ENCODE data around the gene SPSB3. TPM values are rescaled to one million over a fixed set of nuclear protein-coding genes. Genes with fewer than 3 reads are reported as not detected.

SPSB3 gene
- total RNA-seq, 4 donors from 2014 or later: 52.2 to 87.3 (median 68.5) TPM

GRCh38 chr16:1789643-1790045 lies 7.3 kb upstream of the SPSB3 start:
- intact Hi-C loops (cut with DNase I): no loop called here
- no peak for DNase-seq
- H3K9me3 ChIP-seq: no peaks in the 10 kb centered on the region
- H3K4me1 ChIP-seq: peaks cover 10% of the 10 kb centered on the region in 2 donors
- WGBS, 2 donors: 94 to 96% methylated on average over 20 to 23 of the region's 25 CpGs
- H3K36me3 ChIP-seq: peaks cover 17 to 21% of the 10 kb centered on the region in 2 donors
- H3K4me3 ChIP-seq (replicated peaks in 1 of 3): no peak overlapping the region
- H3K27me3 ChIP-seq: no peaks in the 10 kb centered on the region
- H3K27ac ChIP-seq: no peak overlapping the region
- no peak for TF ChIP-seq POLR2A (IDR thresholded peaks at IDR 0.05)
- TF ChIP-seq, protein P1, sequence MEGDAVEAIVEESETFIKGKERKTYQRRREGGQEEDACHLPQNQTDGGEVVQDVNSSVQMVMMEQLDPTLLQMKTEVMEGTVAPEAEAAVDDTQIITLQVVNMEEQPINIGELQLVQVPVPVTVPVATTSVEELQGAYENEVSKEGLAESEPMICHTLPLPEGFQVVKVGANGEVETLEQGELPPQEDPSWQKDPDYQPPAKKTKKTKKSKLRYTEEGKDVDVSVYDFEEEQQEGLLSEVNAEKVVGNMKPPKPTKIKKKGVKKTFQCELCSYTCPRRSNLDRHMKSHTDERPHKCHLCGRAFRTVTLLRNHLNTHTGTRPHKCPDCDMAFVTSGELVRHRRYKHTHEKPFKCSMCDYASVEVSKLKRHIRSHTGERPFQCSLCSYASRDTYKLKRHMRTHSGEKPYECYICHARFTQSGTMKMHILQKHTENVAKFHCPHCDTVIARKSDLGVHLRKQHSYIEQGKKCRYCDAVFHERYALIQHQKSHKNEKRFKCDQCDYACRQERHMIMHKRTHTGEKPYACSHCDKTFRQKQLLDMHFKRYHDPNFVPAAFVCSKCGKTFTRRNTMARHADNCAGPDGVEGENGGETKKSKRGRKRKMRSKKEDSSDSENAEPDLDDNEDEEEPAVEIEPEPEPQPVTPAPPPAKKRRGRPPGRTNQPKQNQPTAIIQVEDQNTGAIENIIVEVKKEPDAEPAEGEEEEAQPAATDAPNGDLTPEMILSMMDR (IDR thresholded peaks at IDR 0.05): no peak

- no peaks in the 10 kb centered on the region for H3K9me3 ChIP-seq
- peaks cover 5 to 9% of the 10 kb centered on the region in 2 donors for H3K4me1 ChIP-seq
- H3K4me3 ChIP-seq (replicated peaks in 1 of 3): no peak overlapping the region
- WGBS, 2 donors: 74 to 85% methylated on average over 4 to 5 of the region's 19 CpGs
- H3K27me3 ChIP-seq: no peaks in the 10 kb centered on the region
- TF ChIP-seq POLR2A (IDR thresholded peaks at IDR 0.05): no peak
- TF ChIP-seq, protein P1 (IDR thresholded peaks at IDR 0.05): no peak
- intact Hi-C loops (cut with DNase I): no loop called here
- H3K27ac ChIP-seq: no peak overlapping the region
- DNase-seq: no peak
- peaks cover 17 to 21% of the 10 kb centered on the region in 2 donors for H3K36me3 ChIP-seq
These were observed 6.3 kb upstream of the SPSB3 start for GRCh38 chr16:1788708-1789100.

- peaks cover 17 to 21% of the 10 kb centered on the region in 2 donors for H3K36me3 ChIP-seq
- intact Hi-C loops (cut with DNase I): no loop called here
- no peak for TF ChIP-seq POLR2A (IDR thresholded peaks at IDR 0.05)
- TF ChIP-seq, protein P1 (IDR thresholded peaks at IDR 0.05): no peak
- H3K4me3 ChIP-seq (replicated peaks in 1 of 3): no peak overlapping the region
- 88 to 97% methylated on average over 11 to 19 of the region's 38 CpGs for WGBS, 2 donors
- H3K27me3 ChIP-seq: no peaks in the 10 kb centered on the region
- DNase-seq: no peak
- H3K4me1 ChIP-seq: peaks cover 4 to 13% of the 10 kb centered on the region in 2 donors
- no peaks in the 10 kb centered on the region for H3K9me3 ChIP-seq
- H3K27ac ChIP-seq: no peak overlapping the region
These were observed 5.8 kb upstream of the SPSB3 start for GRCh38 chr16:1788095-1788707.

- TF ChIP-seq POLR2A (IDR thresholded peaks at IDR 0.05): no peak
- TF ChIP-seq, protein P1 (IDR thresholded peaks at IDR 0.05): no peak
- Histone ChIP-seq H3K36me3 (peaks cover 17 to 21% of the 10 kb centered on the region in 2 donors), H3K4me1 (peaks cover 4 to 13% of the 10 kb centered on the region in 2 donors), H3K27me3 (no peaks in the 10 kb centered on the region), H3K9me3 (no peaks in the 10 kb centered on the region), H3K4me3 (replicated peaks in 1 of 3) (no peak overlapping the region), H3K27ac (no peak overlapping the region)
- 96 to 98% methylated on average over 17 to 20 of the region's 44 CpGs for WGBS, 2 donors
- intact Hi-C loops (cut with DNase I): no loop called here
- no peak for DNase-seq
These were observed 5.1 kb upstream of the SPSB3 start for GRCh38 chr16:1787322-1788094.

DNA sequence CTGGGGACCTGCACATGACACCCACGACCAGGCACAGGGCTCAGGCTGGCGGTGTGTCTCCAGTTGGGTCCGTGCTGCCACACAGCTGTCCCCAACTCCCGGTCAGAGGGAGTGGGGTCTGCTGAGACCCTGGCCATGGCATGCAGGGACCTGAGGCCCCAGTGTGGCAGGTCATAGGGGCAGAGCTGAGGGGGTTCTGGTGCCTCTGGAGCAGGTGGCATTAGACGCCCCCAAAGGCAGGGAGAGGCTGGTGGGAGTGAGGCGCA lies 4.6 kb upstream of the SPSB3 start:
- H3K4me3 ChIP-seq (replicated peaks in 1 of 3): no peak overlapping the region
- WGBS, 2 donors: 82 to 93% methylated on average over 4 to 6 of the region's 6 CpGs
- TF ChIP-seq, protein P1 (IDR thresholded peaks at IDR 0.05): no peak
- no peak for TF ChIP-seq POLR2A (IDR thresholded peaks at IDR 0.05)
- DNase-seq: no peak
- H3K9me3 ChIP-seq: no peaks in the 10 kb centered on the region
- H3K36me3 ChIP-seq: peaks cover 17 to 21% of the 10 kb centered on the region in 2 donors
- peaks cover 4 to 13% of the 10 kb centered on the region in 2 donors for H3K4me1 ChIP-seq
- H3K27me3 ChIP-seq: no peaks in the 10 kb centered on the region
- no peak overlapping the region for H3K27ac ChIP-seq
- intact Hi-C loops (cut with DNase I): no loop called here
